Stomach (tissue), 4 donors: ENCODE measurements around the gene LARGE1.

Source experiments
- CTCF ChIP-seq, 7 experiments: fragments of 450-650 bp in 4 of 7; fragments of 200-600 bp in 3 of 7; sonication (generic) in 3 of 7; IDR thresholded peaks; one replicate each; pipeline ENCODE4 v1.5.1; 2016 to 2019; ENCODE audit warnings: antibody characterized with exemption in 7 of 7, control low read depth in 2 of 7, mild to moderate bottlenecking in 1 of 7
- EP300 ChIP-seq: sonication (generic); formaldehyde crosslinking; IDR thresholded peaks from one replicate; pipeline ENCODE4 v1.6.1; 2017; ENCODE audit warnings: antibody characterized with exemption
- POLR2A ChIP-seq, 4 donors: fragments of 450-650 bp; IDR thresholded peaks; one replicate each; pipeline ENCODE4 v1.6.1; 2016; ENCODE audit warnings: antibody characterized with exemption in 4 of 4, control low read depth in 2 of 4, mild to moderate bottlenecking in 1 of 4, moderate library complexity in 1 of 4
- POLR2AphosphoS5 ChIP-seq, 3 donors: sonication (generic); formaldehyde crosslinking; IDR thresholded peaks; one replicate each; pipeline ENCODE4 v1.6.1; 2016; ENCODE audit warnings: antibody characterized with exemption in 3 of 3

GRCh38 chr22:33678523-33678922, 241.8 kb downstream of the LARGE1 start:
- TF ChIP-seq CTCF (IDR thresholded peaks at IDR 0.05) (no peak), POLR2A (IDR thresholded peaks at IDR 0.05) (no peak), EP300 (no peak), POLR2AphosphoS5 (IDR thresholded peaks at IDR 0.05) (no peak)
